GM21737 (cell line): Measurements from ENCODE around the gene TRAF3.
"Not testable (repeated sequence)": the region's sequence is repeated elsewhere in the genome, so short reads cannot be mapped to it uniquely, and the experiment has no call there.

ENCODE experiments used
- ATAC-seq: cut with Tn5 transposase; IDR thresholded peaks from one replicate; pipeline ENCODE4 v1.9.1; 2021; ENCODE audit warnings: mild to moderate bottlenecking, moderate library complexity; ENCODE audit not compliant: unreplicated experiment

Gene TRAF3

GRCh38 chr14:102804858-102805257, 27.6 kb downstream of the TRAF3 start:
- ATAC-seq: no peak

GRCh38 chr14:102805371-102805891, 28.2 kb downstream of the TRAF3 start:
- no peak for ATAC-seq

- ATAC-seq: no peak
Measured at GRCh38 chr14:102805941-102806340, 28.7 kb downstream of the TRAF3 start.

- no peak for ATAC-seq
Measured at GRCh38 chr14:102806447-102806846, 29.2 kb downstream of the TRAF3 start.

- no peak for ATAC-seq
Measured at GRCh38 chr14:102807013-102807406, 29.8 kb downstream of the TRAF3 start.

GRCh38 chr14:102809870-102810269, 32.6 kb downstream of the TRAF3 start:
- ATAC-seq: no peak

- ATAC-seq: no peak
Measured at GRCh38 chr14:102810523-102810922, 33.3 kb downstream of the TRAF3 start.

GRCh38 chr14:102811254-102811963, 34.2 kb downstream of the TRAF3 start:
- no peak for ATAC-seq

- no peak for ATAC-seq
Measured at GRCh38 chr14:102811971-102812370, 34.7 kb downstream of the TRAF3 start.

- no peak for ATAC-seq
Measured at GRCh38 chr14:102813691-102814090, 36.4 kb downstream of the TRAF3 start.

GRCh38 chr14:102817318-102817717, 40.1 kb downstream of the TRAF3 start:
- ATAC-seq: no peak

- no peak for ATAC-seq
Measured at GRCh38 chr14:102817942-102818940, 41.0 kb downstream of the TRAF3 start.

- peak; percentile 71 for ATAC-seq
Measured at GRCh38 chr14:102819176-102819628, 42.0 kb downstream of the TRAF3 start.

GRCh38 chr14:102819747-102820330, 42.6 kb downstream of the TRAF3 start:
- ATAC-seq: peak; percentile 15

GRCh38 chr14:102821252-102821651, 44.0 kb downstream of the TRAF3 start:
- ATAC-seq: no peak

GRCh38 chr14:102822311-102822863, 45.1 kb downstream of the TRAF3 start:
- ATAC-seq: no peak

GRCh38 chr14:102822887-102823286, 45.6 kb downstream of the TRAF3 start:
- ATAC-seq: not testable (repeated sequence)

- ATAC-seq: no peak
Measured at GRCh38 chr14:102823546-102823945, 46.3 kb downstream of the TRAF3 start.

GRCh38 chr14:102824832-102825231, 47.6 kb downstream of the TRAF3 start:
- ATAC-seq: no peak

GRCh38 chr14:102825307-102826095, 48.3 kb downstream of the TRAF3 start:
- ATAC-seq: no peak
